Spleen (tissue), 11 donors: Measurements from ENCODE around the gene SERPINA10. TPM values are rescaled to one million over a fixed set of nuclear protein-coding genes. Genes with fewer than 3 reads are reported as not detected.

Experiments used
- DNase-seq: peaks from one replicate; pipeline ENCODE4 v3.0.0-alpha.2; 2020
- H3K27ac ChIP-seq, 8 donors: fragments of 200-600 bp; sonication (generic) in 7 of 8; 1 replicate in 4 of 8; 2 replicates in 4 of 8; pipeline versions ENCODE4 v1.5.0 to v1.8.0; 2016 to 2021; ENCODE audit warnings: inconsistent platforms in 4 of 8, mild to moderate bottlenecking in 4 of 8, moderate library complexity in 1 of 8
- H3K27me3 ChIP-seq, 7 donors: fragments of 200-600 bp; sonication (generic) in 6 of 7; replicated peaks in 1 of 7; 1 replicate in 4 of 7; 2 replicates in 3 of 7; pipeline versions ENCODE4 v1.5.0 to v1.8.0; 2016 to 2021; ENCODE audit warnings: inconsistent platforms in 3 of 7, mild to moderate bottlenecking in 1 of 7
- H3K36me3 ChIP-seq, 6 donors: fragments of 200-600 bp; sonication (generic) in 5 of 6; 1 replicate in 4 of 6; 2 replicates in 2 of 6; pipeline versions ENCODE4 v1.5.0 to v1.8.0; 2016 to 2021; ENCODE audit warnings: inconsistent platforms in 2 of 6
- H3K4me1 ChIP-seq, 6 donors: fragments of 200-600 bp; sonication (generic) in 5 of 6; 1 replicate in 3 of 6; 2 replicates in 3 of 6; pipeline versions ENCODE4 v1.5.0 to v1.8.0; 2016 to 2021; ENCODE audit warnings: inconsistent platforms in 3 of 6
- H3K4me3 ChIP-seq, 8 donors: fragments of 200-600 bp; sonication (generic) in 7 of 8; 1 replicate in 4 of 8; 2 replicates in 4 of 8; pipeline versions ENCODE4 v1.5.0 to v1.8.0; 2016 to 2021; ENCODE audit warnings: inconsistent platforms in 4 of 8, mild to moderate bottlenecking in 4 of 8, moderate library complexity in 2 of 8
- H3K9me3 ChIP-seq, 8 donors: fragments of 200-600 bp; sonication (generic) in 7 of 8; 1 replicate in 4 of 8; 2 replicates in 4 of 8; pipeline versions ENCODE4 v1.5.0 to v1.8.0; 2016 to 2021; ENCODE audit warnings: inconsistent platforms in 4 of 8
- POLR2A ChIP-seq, 3 donors: fragments of 450-650 bp; IDR thresholded peaks; one replicate each; pipeline ENCODE4 v1.5.1; 2017; ENCODE audit warnings: antibody characterized with exemption in 3 of 3, mild to moderate bottlenecking in 1 of 3
- POLR2AphosphoS5 ChIP-seq, 3 donors: sonication (generic); formaldehyde crosslinking; IDR thresholded peaks; one replicate each; pipeline ENCODE4 v1.5.1; 2017; ENCODE audit warnings: antibody characterized with exemption in 3 of 3
- WGBS, 5 donors: extraction: QIAGEN DNeasy Blood & Tissue Kit in 3 of 5; methylation state at CpG; one replicate each; pipeline versions ENCODE4 v1.1.5 to v1.1.7; 2013 to 2018; 5-methylcytosine and 5-hydroxymethylcytosine counted together
- intact Hi-C: fragments of 100-400 bp; cut with DNase I; formaldehyde crosslinking; loops from one replicate; pipeline ENCODE4 v1.15.0; 2023; ENCODE audit warnings: low total_unique reads
- polyA plus RNA-seq, 3 donors: library from polyadenylated mRNA; stranded (reverse); fragments of 200-250 nt; gene quantifications; one replicate each; pipeline ENCODE4 v1.2.1, GENCODE V29; 2013
- total RNA-seq, 7 donors: library from RNA; depleted of rRNA in 3 of 7; stranded (reverse); fragments of >200 nt in 3 of 7; fragmentation: NEBNext Ultra II Directional in 4 of 7; extraction: Animal tissue kit (Norgen Biotek cat#: 25700) in 4 of 7; gene quantifications; one replicate each; pipeline versions ENCODE4 v1.1.0 to v1.2.1, GENCODE V29; 2016 to 2021
- TF ChIP-seq, protein P1 (sequence below), 11 experiments: fragments of 200-600 bp in 7 of 11; fragments of 450-650 bp in 4 of 11; sonication (generic) in 4 of 11; IDR thresholded peaks in 8 of 11; conservative IDR thresholded peaks in 3 of 11; 1 replicate in 7 of 11; 2 replicates in 4 of 11; pipeline versions ENCODE4 v1.4.0 to v1.8.0; 2016 to 2021; ENCODE audit warnings: antibody characterized with exemption in 11 of 11, inconsistent platforms in 4 of 11, mild to moderate bottlenecking in 1 of 11
- donor health status: healthy with polysubstance abuse.
- donor health status: DM: no; HTN: no; CAD: no; lungs with moderate emphysema.
- donor health status: DM: no; HTN: no; CAD: no.
- donor health status: Bipolar disorder and iron deficiency.
- donor health status: healthy.
- donor health status: DM: no; HTN: no; CAD: no.
- donor health status: DM: yes; HTN: yes; CAD: no.

The SERPINA10 gene
- total and polyA plus RNA-seq, 10 donors, result not detected

DNA sequence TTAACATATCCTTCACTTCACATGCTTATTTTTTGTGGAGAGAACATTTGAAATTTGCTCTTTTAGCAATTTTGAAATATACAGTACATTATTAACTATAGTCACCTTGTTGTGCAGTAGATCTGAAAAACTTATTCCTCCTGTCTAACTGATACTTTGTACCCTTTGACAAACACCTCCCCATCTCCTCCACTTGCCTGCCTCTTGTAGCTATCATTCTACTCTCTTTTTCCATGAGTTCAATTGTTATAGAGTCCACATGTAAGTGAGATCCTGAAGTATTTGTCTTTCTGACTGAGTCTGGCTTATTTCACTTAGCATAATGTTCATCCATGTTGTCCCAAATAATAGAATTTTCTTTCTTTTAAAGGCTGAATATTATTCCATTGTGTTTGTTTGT lies 39.5 kb upstream of the SERPINA10 start:
- Histone ChIP-seq H3K9me3 (no peaks in the 10 kb centered on the region), H3K4me1 (no peaks in the 10 kb centered on the region), H3K27ac (no peak overlapping the region), H3K27me3 (peaks cover 0 to 18% (median 0%) of the 10 kb centered on the region in 7 donors), H3K4me3 (no peak overlapping the region), H3K36me3 (no peaks in the 10 kb centered on the region)
- intact Hi-C loops, result no loop called here
- DNase-seq, result no peak
- TF ChIP-seq POLR2A (IDR thresholded peaks at IDR 0.05) (no peak), POLR2AphosphoS5 (IDR thresholded peaks at IDR 0.05) (no peak)
- TF ChIP-seq, protein P1, sequence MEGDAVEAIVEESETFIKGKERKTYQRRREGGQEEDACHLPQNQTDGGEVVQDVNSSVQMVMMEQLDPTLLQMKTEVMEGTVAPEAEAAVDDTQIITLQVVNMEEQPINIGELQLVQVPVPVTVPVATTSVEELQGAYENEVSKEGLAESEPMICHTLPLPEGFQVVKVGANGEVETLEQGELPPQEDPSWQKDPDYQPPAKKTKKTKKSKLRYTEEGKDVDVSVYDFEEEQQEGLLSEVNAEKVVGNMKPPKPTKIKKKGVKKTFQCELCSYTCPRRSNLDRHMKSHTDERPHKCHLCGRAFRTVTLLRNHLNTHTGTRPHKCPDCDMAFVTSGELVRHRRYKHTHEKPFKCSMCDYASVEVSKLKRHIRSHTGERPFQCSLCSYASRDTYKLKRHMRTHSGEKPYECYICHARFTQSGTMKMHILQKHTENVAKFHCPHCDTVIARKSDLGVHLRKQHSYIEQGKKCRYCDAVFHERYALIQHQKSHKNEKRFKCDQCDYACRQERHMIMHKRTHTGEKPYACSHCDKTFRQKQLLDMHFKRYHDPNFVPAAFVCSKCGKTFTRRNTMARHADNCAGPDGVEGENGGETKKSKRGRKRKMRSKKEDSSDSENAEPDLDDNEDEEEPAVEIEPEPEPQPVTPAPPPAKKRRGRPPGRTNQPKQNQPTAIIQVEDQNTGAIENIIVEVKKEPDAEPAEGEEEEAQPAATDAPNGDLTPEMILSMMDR (IDR thresholded peaks at IDR 0.05 in 8 of 11, conservative IDR thresholded peaks at IDR 0.05 in 3 of 11), result no peak

DNA sequence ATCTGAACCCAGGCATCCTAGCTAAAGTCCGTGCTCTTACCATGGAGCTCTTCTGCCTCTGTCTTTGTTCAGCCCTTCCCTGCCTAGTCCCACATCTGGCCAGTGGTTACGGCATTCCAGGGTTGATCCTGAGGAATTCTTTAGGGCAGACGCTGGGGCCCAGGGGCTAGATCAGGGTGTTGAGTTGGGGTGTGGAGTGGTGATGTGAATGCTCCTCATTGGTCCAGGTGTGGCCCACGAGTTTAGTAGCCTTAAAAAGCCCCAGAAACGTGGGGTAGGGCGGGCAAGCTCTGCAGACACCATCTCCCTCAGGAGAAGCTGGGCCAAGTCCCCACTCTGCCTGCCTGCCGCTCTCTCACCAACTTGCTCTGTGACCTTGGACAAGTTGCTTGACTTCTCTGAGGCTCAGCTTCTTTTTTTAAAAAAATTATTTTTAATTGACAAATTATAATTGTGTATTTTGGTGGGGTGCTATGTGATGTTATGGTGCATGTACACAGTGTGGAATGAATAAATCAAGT lies 39.1 kb upstream of the SERPINA10 start:
- Histone ChIP-seq H3K27me3 (peaks cover 0 to 18% (median 0%) of the 10 kb centered on the region in 7 donors), H3K36me3 (no peaks in the 10 kb centered on the region), H3K4me3 (no peak overlapping the region), H3K27ac (no peak overlapping the region), H3K9me3 (no peaks in the 10 kb centered on the region), H3K4me1 (no peaks in the 10 kb centered on the region)
- intact Hi-C loops, result no loop called here
- no peak for DNase-seq
- WGBS, 5 donors, result 55 to 78% (median 70%) methylated on average over 7 of the region's 7 CpGs
- TF ChIP-seq, protein P1 (IDR thresholded peaks at IDR 0.05 in 8 of 11, conservative IDR thresholded peaks at IDR 0.05 in 3 of 11), result no peak
- TF ChIP-seq POLR2A (IDR thresholded peaks at IDR 0.05) (no peak), POLR2AphosphoS5 (IDR thresholded peaks at IDR 0.05) (no peak)

DNA sequence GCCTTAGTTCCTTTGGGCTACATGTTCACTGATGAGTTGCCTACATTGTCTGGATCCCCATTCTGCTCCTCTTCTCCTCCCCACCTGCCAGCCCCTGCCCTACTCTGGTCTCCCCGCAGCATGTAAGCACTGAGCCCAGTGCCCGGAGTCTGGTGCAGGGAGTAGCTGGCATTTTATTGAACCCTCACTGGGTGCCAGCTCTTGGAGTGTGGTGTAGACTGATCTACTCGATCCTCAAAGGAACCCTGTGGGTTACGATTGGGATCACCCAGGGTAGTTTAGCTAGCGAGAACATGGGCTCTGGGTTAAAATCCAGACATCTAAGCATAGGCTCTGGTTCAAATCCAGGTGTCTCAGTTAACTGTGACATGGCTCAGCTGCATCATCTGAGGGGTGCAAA lies 38.4 kb upstream of the SERPINA10 start:
- intact Hi-C loops, result no loop called here
- H3K4me3 ChIP-seq, result no peak overlapping the region
- no peak overlapping the region for H3K27ac ChIP-seq
- H3K9me3 ChIP-seq, result no peaks in the 10 kb centered on the region
- peaks cover 0 to 18% (median 0%) of the 10 kb centered on the region in 7 donors for H3K27me3 ChIP-seq
- no peak for DNase-seq
- H3K4me1 ChIP-seq, result no peaks in the 10 kb centered on the region
- H3K36me3 ChIP-seq, result no peaks in the 10 kb centered on the region
- WGBS, 5 donors, result 87 to 94% (median 91%) methylated on average over 5 of the region's 5 CpGs
- no peak for TF ChIP-seq POLR2A (IDR thresholded peaks at IDR 0.05)
- TF ChIP-seq, protein P1 (IDR thresholded peaks at IDR 0.05 in 8 of 11, conservative IDR thresholded peaks at IDR 0.05 in 3 of 11), result no peak

DNA sequence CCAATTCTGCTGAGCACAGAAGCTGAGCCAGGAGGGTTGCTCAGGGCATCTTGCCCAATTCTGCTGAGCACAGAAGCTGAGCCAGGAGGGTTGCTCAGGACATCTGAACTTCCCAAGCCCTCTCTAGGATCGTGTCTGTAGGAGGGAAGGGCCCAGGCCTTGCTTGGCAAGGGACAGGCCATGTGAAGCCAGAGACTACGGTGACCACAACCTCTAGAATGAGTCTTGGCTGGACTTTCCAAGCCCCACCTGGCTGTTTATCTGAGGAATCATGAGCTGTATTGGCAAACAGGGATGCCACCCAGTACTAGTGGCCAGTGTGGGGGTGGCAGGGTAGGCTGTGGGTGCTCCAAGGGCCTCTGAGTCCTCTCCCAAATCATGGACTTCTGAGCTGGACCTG lies 37.8 kb upstream of the SERPINA10 start:
- WGBS, 5 donors, result 60 to 68% (median 65%) methylated on average over 2 of the region's 2 CpGs
- DNase-seq, result no peak
- H3K36me3 ChIP-seq, result no peaks in the 10 kb centered on the region
- H3K4me3 ChIP-seq, result no peak overlapping the region
- no peak overlapping the region for H3K27ac ChIP-seq
- peaks cover 0 to 18% (median 0%) of the 10 kb centered on the region in 7 donors for H3K27me3 ChIP-seq
- intact Hi-C loops, result no loop called here
- no peaks in the 10 kb centered on the region for H3K9me3 ChIP-seq
- TF ChIP-seq, protein P1 (IDR thresholded peaks at IDR 0.05 in 8 of 11, conservative IDR thresholded peaks at IDR 0.05 in 3 of 11), result no peak
- TF ChIP-seq POLR2A (IDR thresholded peaks at IDR 0.05) (no peak), POLR2AphosphoS5 (IDR thresholded peaks at IDR 0.05) (no peak)
- H3K4me1 ChIP-seq, result no peaks in the 10 kb centered on the region
